HepG2 (cell line): ENCODE measurements around the gene ZKSCAN2. TPM values are rescaled to one million over a fixed set of nuclear protein-coding genes. Genes with fewer than 3 reads are reported as not detected.

Experiments
- EED ChIP-seq: sonication (generic); formaldehyde crosslinking; IDR thresholded peaks from 2 replicates; pipeline ENCODE4 v1.5.0; 2020; ENCODE audit warnings: mild to moderate bottlenecking, missing genetic modification reagents
- KAT8 ChIP-seq: IDR thresholded peaks from 2 replicates; pipeline ENCODE4 v1.6.1; 2016; ENCODE audit warnings: missing genetic modification reagents, missing compliant biosample characterization
- NFIB ChIP-seq: sonication (generic); formaldehyde crosslinking; IDR thresholded peaks from 2 replicates; pipeline ENCODE4 v1.9.0; 2021; ENCODE audit warnings: missing genetic modification reagents, mild to moderate bottlenecking, borderline replicate concordance
- PHF5A ChIP-seq: IDR thresholded peaks from one replicate; pipeline ENCODE4 v1.6.1; 2018; ENCODE audit warnings: low read depth, missing genetic modification reagents; ENCODE audit not compliant: unreplicated experiment
- RAD21 ChIP-seq: fragments of 450-650 bp; formaldehyde crosslinking; IDR thresholded peaks from 2 replicates; pipeline ENCODE4 v1.5.0; 2020; ENCODE audit warnings: mild to moderate bottlenecking
- TCF7L2 ChIP-seq: IDR thresholded peaks from 2 replicates; pipeline ENCODE4 v1.6.1; 2011; ENCODE audit warnings: mild to moderate bottlenecking, low read depth, low read length, moderate library complexity
- ZFP1 ChIP-seq: IDR thresholded peaks from 2 replicates; pipeline ENCODE4 v1.6.1; 2016
- ZNF263 ChIP-seq: sonication (generic); formaldehyde crosslinking; IDR thresholded peaks from 2 replicates; pipeline ENCODE4 v1.4.0; 2020; ENCODE audit warnings: missing genetic modification reagents
- ZNF264 ChIP-seq: sonication (generic); formaldehyde crosslinking; IDR thresholded peaks from 2 replicates; pipeline ENCODE4 v1.4.0; 2020; ENCODE audit warnings: missing genetic modification reagents
- ZNF335 ChIP-seq: sonication (generic); formaldehyde crosslinking; IDR thresholded peaks from 2 replicates; pipeline ENCODE4 v1.4.0; 2020; ENCODE audit warnings: missing genetic modification reagents
- ZNF543 ChIP-seq: sonication (generic); formaldehyde crosslinking; IDR thresholded peaks from 2 replicates; pipeline ENCODE4 v1.4.0; 2020; ENCODE audit warnings: mild to moderate bottlenecking, missing genetic modification reagents
- ZNF557 ChIP-seq: sonication (generic); formaldehyde crosslinking; IDR thresholded peaks from 2 replicates; pipeline ENCODE4 v1.4.0; 2020; ENCODE audit warnings: missing genetic modification reagents
- ZNF672 ChIP-seq: sonication (generic); formaldehyde crosslinking; IDR thresholded peaks from 2 replicates; pipeline ENCODE4 v1.8.1; 2022; ENCODE audit warnings: missing genetic modification reagents
- ZNF749 ChIP-seq: sonication (generic); formaldehyde crosslinking; IDR thresholded peaks from 2 replicates; pipeline ENCODE4 v1.8.0; 2022; ENCODE audit warnings: mild to moderate bottlenecking, missing genetic modification reagents, moderate library complexity, borderline replicate concordance
- polyA plus RNA-seq, 8 experiments: library from polyadenylated mRNA; depleted of rRNA in 3 of 8; stranded (reverse) in 7 of 8; unstranded in 1 of 8; fragments of >200 nt; fragmentation: Illumina TruSeq in 4 of 8; extraction: Trizol in 4 of 8; gene quantifications; 2 replicates each; pipeline versions ENCODE4 v1.2.1 to v1.2.3, GENCODE V29; 2011 to 2016; ENCODE audit warnings: low read depth in 4 of 8, missing spikeins in 1 of 8, mixed read lengths in 1 of 8; ENCODE audit not compliant: insufficient read depth in 1 of 8
- total RNA-seq, 5 experiments: library from RNA; depleted of rRNA; stranded (reverse); fragments of >200 nt; fragmentation: Illumina TruSeq; extraction: Trizol; gene quantifications; 2 replicates each; pipeline ENCODE4 v1.2.3, GENCODE V29; 2016; ENCODE audit warnings: low read depth in 1 of 5
- TF ChIP-seq, protein P1 (sequence below): conservative IDR thresholded peaks from 2 replicates; pipeline ENCODE4 v1.6.1; 2018; ENCODE audit warnings: missing genetic modification reagents
- TF ChIP-seq, protein P2 (sequence below): sonication (generic); formaldehyde crosslinking; IDR thresholded peaks from 2 replicates; pipeline ENCODE4 v1.4.0; 2020; ENCODE audit warnings: missing genetic modification reagents
- TF ChIP-seq, protein P3 (sequence below): sonication (generic); formaldehyde crosslinking; IDR thresholded peaks from 2 replicates; pipeline ENCODE4 v1.5.1; 2020; ENCODE audit warnings: missing genetic modification reagents, mild to moderate bottlenecking, borderline replicate concordance
- TF ChIP-seq, protein P4 (sequence below): sonication (generic); formaldehyde crosslinking; conservative IDR thresholded peaks from 2 replicates; pipeline ENCODE4 v1.8.0; 2022; ENCODE audit warnings: low read depth, missing genetic modification reagents
- TF ChIP-seq, protein P5 (sequence below): sonication (generic); formaldehyde crosslinking; IDR thresholded peaks from 2 replicates; pipeline ENCODE4 v1.4.0; 2020; ENCODE audit warnings: mild to moderate bottlenecking, missing genetic modification reagents
- TF ChIP-seq, protein P6 (sequence below): IDR thresholded peaks from 2 replicates; pipeline ENCODE4 v1.6.1; 2016; ENCODE audit warnings: low read depth

The ZKSCAN2 gene
- total and polyA plus RNA-seq, 2 of the 13 experiments (the other 11 are each of a cell fraction or from before 2014, with no cell fraction given) = 4.2 to 11.1 TPM

DNA sequence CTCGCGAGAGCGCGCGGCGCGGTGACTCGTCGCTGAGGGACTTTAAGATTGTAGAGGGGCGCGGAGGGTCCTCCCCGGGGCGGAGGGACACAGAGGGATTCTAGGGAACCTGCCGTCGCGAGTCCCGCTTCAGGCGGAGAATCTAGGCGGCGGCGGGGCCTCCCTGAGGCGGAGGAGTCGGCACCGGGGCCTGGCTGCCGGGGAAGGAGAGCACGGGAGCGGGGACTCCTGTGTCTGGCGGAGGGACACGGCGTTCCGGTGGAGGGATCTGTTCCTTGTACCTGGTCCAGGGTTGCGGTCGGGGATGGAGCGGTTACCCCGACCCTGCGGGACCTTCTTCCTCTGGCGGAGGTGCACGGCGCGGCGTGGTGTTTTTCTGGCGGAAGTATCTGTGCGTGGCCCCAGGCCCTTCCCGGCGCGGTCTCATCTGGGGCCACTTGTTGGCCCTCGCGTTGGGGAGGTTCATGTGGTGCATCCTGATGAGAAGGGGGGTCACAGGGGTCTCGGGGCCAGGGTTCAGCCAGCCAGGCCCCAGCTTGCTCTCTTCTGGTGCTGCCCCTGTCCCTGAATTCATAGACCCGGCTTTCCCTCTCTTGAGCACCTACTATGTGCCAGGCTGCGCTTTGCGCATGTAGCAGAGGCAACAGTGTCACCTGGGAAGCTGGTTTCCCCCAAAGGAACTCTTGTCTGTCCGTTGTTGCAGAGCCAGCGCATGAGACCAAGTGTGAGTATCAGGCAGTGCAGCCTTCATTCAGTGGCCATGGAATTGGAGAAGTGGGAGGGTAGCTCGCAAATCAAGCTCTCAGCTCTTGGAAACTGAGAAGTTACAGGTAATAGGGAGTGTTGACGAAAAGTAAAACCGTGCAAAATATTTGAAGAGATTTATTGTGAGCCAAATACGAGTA lies 563 bp upstream of the ZKSCAN2 start (continued):
- TF ChIP-seq, protein P1, sequence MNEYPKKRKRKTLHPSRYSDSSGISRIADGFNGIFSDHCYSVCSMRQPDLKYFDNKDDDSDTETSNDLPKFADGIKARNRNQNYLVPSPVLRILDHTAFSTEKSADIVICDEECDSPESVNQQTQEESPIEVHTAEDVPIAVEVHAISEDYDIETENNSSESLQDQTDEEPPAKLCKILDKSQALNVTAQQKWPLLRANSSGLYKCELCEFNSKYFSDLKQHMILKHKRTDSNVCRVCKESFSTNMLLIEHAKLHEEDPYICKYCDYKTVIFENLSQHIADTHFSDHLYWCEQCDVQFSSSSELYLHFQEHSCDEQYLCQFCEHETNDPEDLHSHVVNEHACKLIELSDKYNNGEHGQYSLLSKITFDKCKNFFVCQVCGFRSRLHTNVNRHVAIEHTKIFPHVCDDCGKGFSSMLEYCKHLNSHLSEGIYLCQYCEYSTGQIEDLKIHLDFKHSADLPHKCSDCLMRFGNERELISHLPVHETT (CRISPR knock-in tag) = peak; percentile 99
- TF ChIP-seq, protein P2, sequence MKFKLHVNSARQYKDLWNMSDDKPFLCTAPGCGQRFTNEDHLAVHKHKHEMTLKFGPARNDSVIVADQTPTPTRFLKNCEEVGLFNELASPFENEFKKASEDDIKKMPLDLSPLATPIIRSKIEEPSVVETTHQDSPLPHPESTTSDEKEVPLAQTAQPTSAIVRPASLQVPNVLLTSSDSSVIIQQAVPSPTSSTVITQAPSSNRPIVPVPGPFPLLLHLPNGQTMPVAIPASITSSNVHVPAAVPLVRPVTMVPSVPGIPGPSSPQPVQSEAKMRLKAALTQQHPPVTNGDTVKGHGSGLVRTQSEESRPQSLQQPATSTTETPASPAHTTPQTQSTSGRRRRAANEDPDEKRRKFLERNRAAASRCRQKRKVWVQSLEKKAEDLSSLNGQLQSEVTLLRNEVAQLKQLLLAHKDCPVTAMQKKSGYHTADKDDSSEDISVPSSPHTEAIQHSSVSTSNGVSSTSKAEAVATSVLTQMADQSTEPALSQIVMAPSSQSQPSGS (CRISPR knock-in tag) = peak; percentile 87
- TF ChIP-seq RAD21 (CRISPR knock-in tag) (peak; percentile 68), ZNF543 (CRISPR knock-in tag) (peak; percentile 92), ZNF263 (CRISPR knock-in tag) (peak; percentile 82), PHF5A (no peak), ZNF672 (peak; percentile 92; the same call in 1 of the 2 replicates), ZNF264 (CRISPR knock-in tag) (peak; percentile 92), ZNF335 (CRISPR knock-in tag) (peak; percentile 24), EED (CRISPR knock-in tag) (peak; percentile 96; the same call in 1 of the 2 replicates), ZFP1 (CRISPR knock-in tag) (peak; percentile 75), ZNF557 (CRISPR knock-in tag) (peak; percentile 91), TCF7L2 (no peak), KAT8 (CRISPR knock-in tag) (peak; percentile 89), NFIB (CRISPR knock-in tag) (no peak), ZNF749 (CRISPR knock-in tag) (peak; percentile 96)
- TF ChIP-seq, protein P3, sequence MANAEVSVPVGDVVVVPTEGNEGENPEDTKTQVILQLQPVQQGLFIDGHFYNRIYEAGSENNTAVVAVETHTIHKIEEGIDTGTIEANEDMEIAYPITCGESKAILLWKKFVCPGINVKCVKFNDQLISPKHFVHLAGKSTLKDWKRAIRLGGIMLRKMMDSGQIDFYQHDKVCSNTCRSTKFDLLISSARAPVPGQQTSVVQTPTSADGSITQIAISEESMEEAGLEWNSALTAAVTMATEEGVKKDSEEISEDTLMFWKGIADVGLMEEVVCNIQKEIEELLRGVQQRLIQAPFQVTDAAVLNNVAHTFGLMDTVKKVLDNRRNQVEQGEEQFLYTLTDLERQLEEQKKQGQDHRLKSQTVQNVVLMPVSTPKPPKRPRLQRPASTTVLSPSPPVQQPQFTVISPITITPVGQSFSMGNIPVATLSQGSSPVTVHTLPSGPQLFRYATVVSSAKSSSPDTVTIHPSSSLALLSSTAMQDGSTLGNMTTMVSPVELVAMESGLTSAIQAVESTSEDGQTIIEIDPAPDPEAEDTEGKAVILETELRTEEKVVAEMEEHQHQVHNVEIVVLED (CRISPR knock-in tag) = peak; percentile 96
- TF ChIP-seq, protein P4, sequence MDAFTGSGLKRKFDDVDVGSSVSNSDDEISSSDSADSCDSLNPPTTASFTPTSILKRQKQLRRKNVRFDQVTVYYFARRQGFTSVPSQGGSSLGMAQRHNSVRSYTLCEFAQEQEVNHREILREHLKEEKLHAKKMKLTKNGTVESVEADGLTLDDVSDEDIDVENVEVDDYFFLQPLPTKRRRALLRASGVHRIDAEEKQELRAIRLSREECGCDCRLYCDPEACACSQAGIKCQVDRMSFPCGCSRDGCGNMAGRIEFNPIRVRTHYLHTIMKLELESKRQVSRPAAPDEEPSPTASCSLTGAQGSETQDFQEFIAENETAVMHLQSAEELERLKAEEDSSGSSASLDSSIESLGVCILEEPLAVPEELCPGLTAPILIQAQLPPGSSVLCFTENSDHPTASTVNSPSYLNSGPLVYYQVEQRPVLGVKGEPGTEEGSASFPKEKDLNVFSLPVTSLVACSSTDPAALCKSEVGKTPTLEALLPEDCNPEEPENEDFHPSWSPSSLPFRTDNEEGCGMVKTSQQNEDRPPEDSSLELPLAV (CRISPR knock-in tag) = peak; percentile 91; the same call in 1 of the 2 replicates
- TF ChIP-seq, protein P5, sequence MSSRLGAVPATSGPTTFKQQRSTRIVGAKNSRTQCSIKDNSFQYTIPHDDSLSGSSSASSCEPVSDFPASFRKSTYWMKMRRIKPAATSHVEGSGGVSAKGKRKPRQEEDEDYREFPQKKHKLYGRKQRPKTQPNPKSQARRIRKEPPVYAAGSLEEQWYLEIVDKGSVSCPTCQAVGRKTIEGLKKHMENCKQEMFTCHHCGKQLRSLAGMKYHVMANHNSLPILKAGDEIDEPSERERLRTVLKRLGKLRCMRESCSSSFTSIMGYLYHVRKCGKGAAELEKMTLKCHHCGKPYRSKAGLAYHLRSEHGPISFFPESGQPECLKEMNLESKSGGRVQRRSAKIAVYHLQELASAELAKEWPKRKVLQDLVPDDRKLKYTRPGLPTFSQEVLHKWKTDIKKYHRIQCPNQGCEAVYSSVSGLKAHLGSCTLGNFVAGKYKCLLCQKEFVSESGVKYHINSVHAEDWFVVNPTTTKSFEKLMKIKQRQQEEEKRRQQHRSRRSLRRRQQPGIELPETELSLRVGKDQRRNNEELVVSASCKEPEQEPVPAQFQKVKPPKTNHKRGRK = no peak
- TF ChIP-seq, protein P6, sequence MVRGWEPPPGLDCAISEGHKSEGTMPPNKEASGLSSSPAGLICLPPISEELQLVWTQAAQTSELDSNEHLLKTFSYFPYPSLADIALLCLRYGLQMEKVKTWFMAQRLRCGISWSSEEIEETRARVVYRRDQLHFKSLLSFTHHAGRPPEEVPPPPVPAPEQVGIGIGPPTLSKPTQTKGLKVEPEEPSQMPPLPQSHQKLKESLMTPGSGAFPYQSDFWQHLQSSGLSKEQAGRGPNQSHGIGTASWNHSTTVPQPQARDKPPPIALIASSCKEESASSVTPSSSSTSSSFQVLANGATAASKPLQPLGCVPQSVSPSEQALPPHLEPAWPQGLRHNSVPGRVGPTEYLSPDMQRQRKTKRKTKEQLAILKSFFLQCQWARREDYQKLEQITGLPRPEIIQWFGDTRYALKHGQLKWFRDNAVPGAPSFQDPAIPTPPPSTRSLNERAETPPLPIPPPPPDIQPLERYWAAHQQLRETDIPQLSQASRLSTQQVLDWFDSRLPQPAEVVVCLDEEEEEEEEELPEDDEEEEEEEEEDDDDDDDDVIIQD (CRISPR knock-in tag) = peak; percentile 75; the same call in 1 of the 2 replicates
